SU-DHL-6 (cell line): ENCODE data around the gene MYL6.

Experiments
- H2AFZ ChIP-seq: fragments of 200-600 bp; sonication (generic); 2 replicates; pipeline ENCODE4 v1.6.1; 2014; ENCODE audit warnings: low read depth, mild to moderate bottlenecking, moderate library complexity, mixed read lengths, antibody characterized with exemption, low read length; ENCODE audit not compliant: severe bottlenecking
- H3F3A ChIP-seq: fragments of 200-600 bp; shearing (Covaris generic); 2 replicates; pipeline ENCODE4 v1.6.0; 2016; ENCODE audit warnings: antibody characterized with exemption, mild to moderate bottlenecking; ENCODE audit not compliant: insufficient read depth
- H3K27ac ChIP-seq: fragments of 200-600 bp; sonication (generic); 2 replicates; pipeline ENCODE4 v1.5.1; 2016; ENCODE audit warnings: low read depth, mild to moderate bottlenecking, low read length, moderate library complexity, mixed read lengths
- H3K27me3 ChIP-seq: fragments of 200-600 bp; sonication (generic), shearing (Covaris generic); 2 replicates; pipeline ENCODE4 v1.6.0; 2014; ENCODE audit warnings: mild to moderate bottlenecking, low read length
- H3K36me3 ChIP-seq: fragments of 200-600 bp; sonication (generic); 2 replicates; pipeline ENCODE4 v1.6.1; 2014; ENCODE audit warnings: mild to moderate bottlenecking, low read length, mixed read lengths
- H3K4me2 ChIP-seq: fragments of 300-600, 200-600 bp; shearing (Covaris generic), sonication (generic); 2 replicates; pipeline ENCODE4 v1.6.0; 2014; ENCODE audit warnings: low read length, low read depth, mild to moderate bottlenecking; ENCODE audit not compliant: poor library complexity, severe bottlenecking
- H3K4me3 ChIP-seq: fragments of 200-600 bp; sonication (generic); 2 replicates; pipeline ENCODE4 v1.5.1; 2014; ENCODE audit warnings: antibody characterized with exemption, low read length, mild to moderate bottlenecking, mixed read lengths; ENCODE audit not compliant: insufficient read depth, poor library complexity, severe bottlenecking
- H3K79me2 ChIP-seq: fragments of 200-600 bp; sonication (generic); 2 replicates; pipeline ENCODE4 v1.6.1; 2014; ENCODE audit warnings: mild to moderate bottlenecking, low read length, moderate library complexity; ENCODE audit not compliant: insufficient read depth
- H3K9ac ChIP-seq: fragments of 200-600 bp; sonication (generic); 2 replicates; pipeline ENCODE4 v1.7.0; 2014; ENCODE audit warnings: mild to moderate bottlenecking, low read length
- H3K9me2 ChIP-seq: fragments of 200-600 bp; sonication (generic); replicated peaks from 2 replicates; pipeline ENCODE4 v1.6.1; 2014; ENCODE audit warnings: low read length; ENCODE audit not compliant: insufficient read depth
- H3K9me3 ChIP-seq: fragments of 200-600 bp; sonication (generic); 2 replicates; pipeline ENCODE4 v1.6.1; 2014; ENCODE audit warnings: low read length, mixed read lengths; ENCODE audit not compliant: insufficient read depth
- H4K20me1 ChIP-seq: fragments of 200-600 bp; sonication (generic); 2 replicates; pipeline ENCODE4 v1.6.1; 2014; ENCODE audit warnings: low read depth, mild to moderate bottlenecking, antibody characterized with exemption, low read length, moderate library complexity, mixed read lengths
- CTCF ChIP-seq: fragments of 200-600 bp; sonication (generic); IDR thresholded peaks from one replicate; pipeline ENCODE4 v1.5.1; 2017; ENCODE audit warnings: antibody characterized with exemption, mild to moderate bottlenecking, low read length, moderate library complexity; ENCODE audit not compliant: insufficient read depth, poor library complexity, severe bottlenecking
- EZH2phosphoT487 ChIP-seq: fragments of 200-600 bp; sonication (generic), shearing (Covaris generic); conservative IDR thresholded peaks from 2 replicates; pipeline ENCODE4 v1.6.1; 2018; ENCODE audit warnings: mild to moderate bottlenecking, antibody characterized with exemption, low read length, moderate library complexity, mixed read lengths

The MYL6 gene

GRCh38 chr12:56127888-56128669, 30.1 kb upstream of the MYL6 start, which contains the start of gene ESYT1:
ESYT1 (plus strand) TSS chr12:56128267; CDS start chr12:56128320, 53 bp downstream.
- H3K27ac ChIP-seq, result peak within 1 kb of the TSS; percentile 83
- peaks cover 24% of the 10 kb centered on the region for H3F3A ChIP-seq
- no peaks in the 10 kb centered on the region for H3K27me3 ChIP-seq
- peak within 1 kb of the TSS; percentile 87 for H3K9ac ChIP-seq
- TF ChIP-seq CTCF (no peak), EZH2phosphoT487 (no peak)
- no peaks in the 10 kb centered on the region for H3K9me2 ChIP-seq
- H3K9me3 ChIP-seq, result no peaks in the 10 kb centered on the region
- peak within 1 kb of the TSS; percentile 17 for H2AFZ ChIP-seq
- peak within 1 kb of the TSS; percentile 91 for H3K4me2 ChIP-seq
- H3K36me3 ChIP-seq, result no peaks in the 10 kb centered on the region
- peak within 1 kb of the TSS; percentile 80 for H3K4me3 ChIP-seq
- H4K20me1 ChIP-seq, result no peaks in the 10 kb centered on the region
- peaks cover 15% of the 10 kb centered on the region; the same call in 1 of the 2 replicates for H3K79me2 ChIP-seq

- H3K9me2 ChIP-seq, result no peaks in the 10 kb centered on the region
- peak overlapping the region; percentile 80 for H3K4me3 ChIP-seq
- H2AFZ ChIP-seq, result peak overlapping the region; percentile 17
- no peaks in the 10 kb centered on the region for H3K27me3 ChIP-seq
- no peaks in the 10 kb centered on the region for H3K9me3 ChIP-seq
- peak overlapping the region; percentile 91 for H3K4me2 ChIP-seq
- H3F3A ChIP-seq, result peaks cover 24% of the 10 kb centered on the region
- H4K20me1 ChIP-seq, result no peaks in the 10 kb centered on the region
- H3K9ac ChIP-seq, result peak overlapping the region; percentile 87
- no peaks in the 10 kb centered on the region for H3K36me3 ChIP-seq
- TF ChIP-seq EZH2phosphoT487, result no peak
- TF ChIP-seq CTCF, result no peak
- H3K27ac ChIP-seq, result peak overlapping the region; percentile 61
- H3K79me2 ChIP-seq, result peaks cover 15% of the 10 kb centered on the region; the same call in 1 of the 2 replicates
These were observed 29.4 kb upstream of the MYL6 start for GRCh38 chr12:56128670-56129205.

DNA sequence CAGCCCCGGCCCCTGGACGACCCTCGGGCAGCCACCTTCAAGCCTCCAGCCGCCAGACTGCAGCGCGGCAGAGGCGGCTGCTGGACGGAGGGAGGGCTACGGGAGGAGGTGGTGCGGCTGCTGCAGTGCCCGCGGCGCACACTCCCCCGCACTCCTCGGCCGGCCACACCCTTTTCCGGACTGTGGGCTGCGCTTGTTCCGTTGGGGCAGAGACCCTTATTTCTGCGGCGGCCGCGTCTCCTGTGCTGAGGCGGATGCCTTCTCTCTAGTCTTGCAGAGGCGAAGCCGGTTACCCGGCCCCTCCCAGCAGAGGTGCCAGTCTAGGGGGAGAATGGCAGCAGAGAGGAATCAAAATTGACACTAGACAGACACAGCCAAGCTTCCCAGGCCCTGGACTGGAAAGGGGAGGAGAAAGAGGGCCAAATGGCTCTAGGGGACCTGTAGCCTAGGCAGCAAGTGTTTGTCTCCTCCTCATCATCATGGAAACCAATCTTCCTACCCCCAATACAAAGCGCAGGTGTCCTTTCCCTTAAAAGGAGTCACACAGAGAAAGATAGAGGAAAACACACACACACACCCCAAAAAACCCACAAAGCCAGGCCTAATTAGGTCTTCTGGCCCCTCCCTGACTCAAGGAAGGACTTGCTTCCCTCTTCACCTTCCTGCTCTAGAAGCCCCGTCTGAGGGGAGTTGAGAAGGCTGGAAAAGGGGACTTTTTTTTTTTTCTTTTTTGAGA, 28.8 kb upstream of the MYL6 start:
- peak overlapping the region; percentile 80 for H3K4me3 ChIP-seq
- H3K4me2 ChIP-seq, result peak overlapping the region; percentile 91
- peak overlapping the region; percentile 61 for H3K27ac ChIP-seq
- H3K9me3 ChIP-seq, result no peaks in the 10 kb centered on the region
- no peak for TF ChIP-seq EZH2phosphoT487
- TF ChIP-seq CTCF, result no peak
- H4K20me1 ChIP-seq, result no peaks in the 10 kb centered on the region
- peak overlapping the region; percentile 17 for H2AFZ ChIP-seq
- no peaks in the 10 kb centered on the region for H3K36me3 ChIP-seq
- no peaks in the 10 kb centered on the region for H3K27me3 ChIP-seq
- H3K9ac ChIP-seq, result peak overlapping the region; percentile 87
- H3K79me2 ChIP-seq, result peaks cover 15% of the 10 kb centered on the region; the same call in 1 of the 2 replicates
- H3K9me2 ChIP-seq, result no peaks in the 10 kb centered on the region
- peaks cover 21% of the 10 kb centered on the region for H3F3A ChIP-seq
